SK-N-SH treated with all-trans-retinoic acid at 6 μM for 48 hours (cell line): ENCODE measurements around the gene SAG.

Source experiments
- ATAC-seq: fragments of 200-7000 bp; cut with Tn5 transposase; 3 replicates; pipeline ENCODE4 v1.9.1; 2020; ENCODE audit warnings: mild to moderate bottlenecking, moderate library complexity
- ARNTL ChIP-seq: fragments of 450-650 bp; formaldehyde crosslinking; IDR thresholded peaks from 2 replicates; pipeline ENCODE4 v1.5.0; 2020; ENCODE audit warnings: low read depth, mild to moderate bottlenecking, moderate library complexity, borderline replicate concordance
- BACH2 ChIP-seq: fragments of 250-450 bp; sonication (Bioruptor Pico); IDR thresholded peaks from 2 replicates; pipeline ENCODE4 v1.9.0; 2021; ENCODE audit warnings: mild to moderate bottlenecking, borderline replicate concordance
- CSDC2 ChIP-seq: fragments of 250-450 bp; sonication (Bioruptor Pico); IDR thresholded peaks from 2 replicates; pipeline ENCODE4 v1.5.0; 2020; ENCODE audit warnings: mild to moderate bottlenecking, moderate library complexity
- ESRRG ChIP-seq: fragments of 250-450 bp; sonication (Bioruptor Pico); IDR thresholded peaks from 2 replicates; pipeline ENCODE4 v1.6.1; 2021; ENCODE audit warnings: mild to moderate bottlenecking
- GLIS3 ChIP-seq: fragments of 250-450 bp; sonication (Bioruptor Pico); IDR thresholded peaks from 2 replicates; pipeline ENCODE4 v1.5.0; 2020; ENCODE audit warnings: mild to moderate bottlenecking, moderate library complexity
- ISL1 ChIP-seq: fragments of 250-450 bp; sonication (Bioruptor Pico); IDR thresholded peaks from 2 replicates; pipeline ENCODE4 v2.1.2; 2022; ENCODE audit warnings: mild to moderate bottlenecking, moderate library complexity
- OSR1 ChIP-seq: fragments of 250-450 bp; sonication (Bioruptor Pico); IDR thresholded peaks from 2 replicates; pipeline ENCODE4 v1.8.0; 2022; ENCODE audit warnings: moderate library complexity, mild to moderate bottlenecking, inconsistent platforms
- PPARA ChIP-seq: fragments of 250-450 bp; sonication (Bioruptor Pico); IDR thresholded peaks from 2 replicates; pipeline ENCODE4 v1.5.0; 2020; ENCODE audit warnings: mild to moderate bottlenecking, borderline replicate concordance
- RARB ChIP-seq: fragments of 250-450 bp; sonication (Bioruptor Pico); IDR thresholded peaks from 2 replicates; pipeline ENCODE4 v1.8.0; 2021; ENCODE audit warnings: mild to moderate bottlenecking, moderate library complexity
- SNAI2 ChIP-seq: fragments of 250-450 bp; sonication (Bioruptor Pico); IDR thresholded peaks from 2 replicates; pipeline ENCODE4 v1.5.0; 2020; ENCODE audit warnings: mild to moderate bottlenecking, moderate library complexity
- TCF4 ChIP-seq: fragments of 250-450 bp; sonication (Bioruptor Pico); IDR thresholded peaks from 2 replicates; pipeline ENCODE4 v1.8.0; 2021; ENCODE audit warnings: mild to moderate bottlenecking, moderate library complexity, borderline replicate concordance
- TOX ChIP-seq: fragments of 250-450 bp; sonication (Bioruptor Pico); IDR thresholded peaks from 2 replicates; pipeline ENCODE4 v1.8.0; 2021; ENCODE audit warnings: mild to moderate bottlenecking, moderate library complexity, borderline replicate concordance
- ZC3H10 ChIP-seq: fragments of 250-450 bp; sonication (Bioruptor Pico); IDR thresholded peaks from 2 replicates; pipeline ENCODE4 v1.5.1; 2021; ENCODE audit warnings: mild to moderate bottlenecking, moderate library complexity
- ZFP3 ChIP-seq: fragments of 250-450 bp; sonication (Bioruptor Pico); IDR thresholded peaks from 2 replicates; pipeline ENCODE4 v1.5.0; 2020; ENCODE audit warnings: mild to moderate bottlenecking, moderate library complexity
- ZFP30 ChIP-seq: fragments of 450-650 bp; formaldehyde crosslinking; IDR thresholded peaks from 2 replicates; pipeline ENCODE4 v1.5.0; 2022; ENCODE audit warnings: mild to moderate bottlenecking, moderate library complexity
- ZNF565 ChIP-seq: fragments of 450-650 bp; formaldehyde crosslinking; conservative IDR thresholded peaks from 2 replicates; pipeline ENCODE4 v1.5.0; 2020; ENCODE audit warnings: low read depth, mild to moderate bottlenecking, moderate library complexity
- ZNF70 ChIP-seq: fragments of 450-650 bp; formaldehyde crosslinking; IDR thresholded peaks from 2 replicates; pipeline ENCODE4 v1.5.0; 2020; ENCODE audit warnings: mild to moderate bottlenecking, moderate library complexity
- ZNF8 ChIP-seq: fragments of 450-650 bp; formaldehyde crosslinking; IDR thresholded peaks from 2 replicates; pipeline ENCODE4 v1.5.0; 2020; ENCODE audit warnings: mild to moderate bottlenecking, moderate library complexity
- TF ChIP-seq, protein P1 (sequence below): fragments of 250-450 bp; sonication (Bioruptor Pico); IDR thresholded peaks from 2 replicates; pipeline ENCODE4 v1.5.1; 2021; ENCODE audit warnings: mild to moderate bottlenecking, moderate library complexity
- TF ChIP-seq, protein P2 (sequence below): fragments of 250-450 bp; sonication (Bioruptor Pico); IDR thresholded peaks from 2 replicates; pipeline ENCODE4 v1.5.0; 2020; ENCODE audit warnings: mild to moderate bottlenecking, moderate library complexity
- TF ChIP-seq, protein P3 (sequence below): fragments of 250-450 bp; sonication (Bioruptor Pico); IDR thresholded peaks from 2 replicates; pipeline ENCODE4 v1.5.1; 2020; ENCODE audit warnings: low read depth, mild to moderate bottlenecking, moderate library complexity
- TF ChIP-seq, protein P4 (sequence below): fragments of 250-450 bp; sonication (Bioruptor Pico); IDR thresholded peaks from 2 replicates; pipeline ENCODE4 v1.8.0; 2021; ENCODE audit warnings: low read depth, mild to moderate bottlenecking, moderate library complexity, borderline replicate concordance
- TF ChIP-seq, protein P5 (sequence below): fragments of 250-450 bp; sonication (Bioruptor Pico); IDR thresholded peaks from 2 replicates; pipeline ENCODE4 v1.8.0; 2020; ENCODE audit warnings: mild to moderate bottlenecking, moderate library complexity, borderline replicate concordance

SAG gene

DNA sequence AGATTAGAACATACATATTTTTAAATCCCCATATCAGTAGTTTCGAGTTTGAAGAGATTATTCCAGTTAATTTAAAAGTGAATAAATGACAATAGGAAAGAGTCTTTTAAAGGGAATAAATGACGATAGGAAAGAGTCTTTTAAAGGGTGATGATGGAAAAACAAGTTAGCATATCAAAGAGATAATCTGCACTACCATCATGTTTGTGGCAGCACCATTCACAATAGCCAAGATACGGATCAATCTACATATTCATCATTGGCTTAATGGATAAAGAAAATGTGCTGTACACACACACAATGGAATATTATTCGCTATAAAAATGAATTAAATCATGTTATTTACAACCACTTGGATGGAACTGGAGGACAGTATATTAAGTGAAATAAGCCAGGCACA lies 41.1 kb upstream of the SAG start:
- no peak for ATAC-seq
- no peak for TF ChIP-seq ZC3H10 (CRISPR knock-in tag)
- TF ChIP-seq PPARA (CRISPR knock-in tag), result no peak
- no peak for TF ChIP-seq ISL1
- no peak for TF ChIP-seq GLIS3 (CRISPR knock-in tag)
- TF ChIP-seq ZNF565 (CRISPR knock-in tag), result no peak
- TF ChIP-seq ESRRG, result no peak
- TF ChIP-seq, protein P1, sequence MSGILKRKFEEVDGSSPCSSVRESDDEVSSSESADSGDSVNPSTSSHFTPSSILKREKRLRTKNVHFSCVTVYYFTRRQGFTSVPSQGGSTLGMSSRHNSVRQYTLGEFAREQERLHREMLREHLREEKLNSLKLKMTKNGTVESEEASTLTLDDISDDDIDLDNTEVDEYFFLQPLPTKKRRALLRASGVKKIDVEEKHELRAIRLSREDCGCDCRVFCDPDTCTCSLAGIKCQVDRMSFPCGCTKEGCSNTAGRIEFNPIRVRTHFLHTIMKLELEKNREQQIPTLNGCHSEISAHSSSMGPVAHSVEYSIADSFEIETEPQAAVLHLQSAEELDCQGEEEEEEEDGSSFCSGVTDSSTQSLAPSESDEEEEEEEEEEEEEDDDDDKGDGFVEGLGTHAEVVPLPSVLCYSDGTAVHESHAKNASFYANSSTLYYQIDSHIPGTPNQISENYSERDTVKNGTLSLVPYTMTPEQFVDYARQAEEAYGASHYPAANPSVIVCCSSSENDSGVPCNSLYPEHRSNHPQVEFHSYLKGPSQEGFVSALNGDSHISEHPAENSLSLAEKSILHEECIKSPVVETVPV (CRISPR knock-in tag), result no peak
- TF ChIP-seq, protein P2, sequence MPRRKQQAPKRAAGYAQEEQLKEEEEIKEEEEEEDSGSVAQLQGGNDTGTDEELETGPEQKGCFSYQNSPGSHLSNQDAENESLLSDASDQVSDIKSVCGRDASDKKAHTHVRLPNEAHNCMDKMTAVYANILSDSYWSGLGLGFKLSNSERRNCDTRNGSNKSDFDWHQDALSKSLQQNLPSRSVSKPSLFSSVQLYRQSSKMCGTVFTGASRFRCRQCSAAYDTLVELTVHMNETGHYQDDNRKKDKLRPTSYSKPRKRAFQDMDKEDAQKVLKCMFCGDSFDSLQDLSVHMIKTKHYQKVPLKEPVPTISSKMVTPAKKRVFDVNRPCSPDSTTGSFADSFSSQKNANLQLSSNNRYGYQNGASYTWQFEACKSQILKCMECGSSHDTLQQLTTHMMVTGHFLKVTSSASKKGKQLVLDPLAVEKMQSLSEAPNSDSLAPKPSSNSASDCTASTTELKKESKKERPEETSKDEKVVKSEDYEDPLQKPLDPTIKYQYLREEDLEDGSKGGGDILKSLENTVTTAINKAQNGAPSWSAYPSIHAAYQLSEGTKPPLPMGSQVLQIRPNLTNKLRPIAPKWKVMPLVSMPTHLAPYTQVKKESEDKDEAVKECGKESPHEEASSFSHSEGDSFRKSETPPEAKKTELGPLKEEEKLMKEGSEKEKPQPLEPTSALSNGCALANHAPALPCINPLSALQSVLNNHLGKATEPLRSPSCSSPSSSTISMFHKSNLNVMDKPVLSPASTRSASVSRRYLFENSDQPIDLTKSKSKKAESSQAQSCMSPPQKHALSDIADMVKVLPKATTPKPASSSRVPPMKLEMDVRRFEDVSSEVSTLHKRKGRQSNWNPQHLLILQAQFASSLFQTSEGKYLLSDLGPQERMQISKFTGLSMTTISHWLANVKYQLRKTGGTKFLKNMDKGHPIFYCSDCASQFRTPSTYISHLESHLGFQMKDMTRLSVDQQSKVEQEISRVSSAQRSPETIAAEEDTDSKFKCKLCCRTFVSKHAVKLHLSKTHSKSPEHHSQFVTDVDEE (CRISPR knock-in tag), result no peak
- no peak for TF ChIP-seq ARNTL
- TF ChIP-seq OSR1 (CRISPR knock-in tag), result no peak
- no peak for TF ChIP-seq CSDC2 (CRISPR knock-in tag)
- no peak for TF ChIP-seq RARB (CRISPR knock-in tag)

DNA sequence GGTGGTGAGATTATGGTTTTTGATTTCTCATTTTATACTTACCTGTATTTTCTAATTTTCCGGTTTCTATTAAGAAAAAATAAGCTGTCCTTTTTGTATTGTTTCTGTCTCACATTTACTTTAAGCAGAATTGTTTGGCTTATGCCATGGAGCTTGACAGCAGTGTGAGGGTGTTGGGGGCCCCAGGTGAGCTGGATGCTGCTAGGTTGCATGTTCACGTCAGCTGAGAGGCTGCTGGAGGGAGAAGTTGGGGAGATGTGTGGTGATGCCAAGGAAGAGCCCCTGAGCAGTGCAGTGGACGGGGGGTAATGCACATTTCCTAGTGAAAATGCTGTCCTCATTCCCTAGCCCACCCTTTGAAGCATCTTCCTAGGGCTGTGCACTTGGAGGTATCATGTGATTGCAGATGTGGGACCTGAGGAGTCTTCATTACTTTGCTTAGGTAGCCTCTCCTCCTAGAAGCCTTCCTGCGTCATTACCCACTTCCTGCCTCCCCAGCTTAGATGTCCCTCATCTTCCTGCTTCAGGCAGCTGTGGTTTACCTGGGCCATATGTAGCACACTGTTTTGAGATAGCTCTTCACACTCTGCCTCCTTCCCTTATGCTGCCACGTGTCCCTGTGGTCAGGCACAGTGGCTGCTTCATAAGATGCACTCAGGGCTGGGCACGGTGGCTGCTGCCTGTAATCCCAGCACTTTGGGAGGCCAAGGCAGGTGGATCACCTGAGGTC lies 39.9 kb upstream of the SAG start:
- TF ChIP-seq, protein P3, sequence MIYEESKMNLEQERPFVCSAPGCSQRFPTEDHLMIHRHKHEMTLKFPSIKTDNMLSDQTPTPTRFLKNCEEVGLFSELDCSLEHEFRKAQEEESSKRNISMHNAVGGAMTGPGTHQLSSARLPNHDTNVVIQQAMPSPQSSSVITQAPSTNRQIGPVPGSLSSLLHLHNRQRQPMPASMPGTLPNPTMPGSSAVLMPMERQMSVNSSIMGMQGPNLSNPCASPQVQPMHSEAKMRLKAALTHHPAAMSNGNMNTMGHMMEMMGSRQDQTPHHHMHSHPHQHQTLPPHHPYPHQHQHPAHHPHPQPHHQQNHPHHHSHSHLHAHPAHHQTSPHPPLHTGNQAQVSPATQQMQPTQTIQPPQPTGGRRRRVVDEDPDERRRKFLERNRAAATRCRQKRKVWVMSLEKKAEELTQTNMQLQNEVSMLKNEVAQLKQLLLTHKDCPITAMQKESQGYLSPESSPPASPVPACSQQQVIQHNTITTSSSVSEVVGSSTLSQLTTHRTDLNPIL (CRISPR knock-in tag), result no peak
- TF ChIP-seq GLIS3 (CRISPR knock-in tag) (no peak), ZFP3 (CRISPR knock-in tag) (no peak), ZNF70 (CRISPR knock-in tag) (no peak), OSR1 (CRISPR knock-in tag) (no peak), ESRRG (no peak), ISL1 (no peak), SNAI2 (CRISPR knock-in tag) (no peak), RARB (CRISPR knock-in tag) (no peak), ZNF8 (CRISPR knock-in tag) (no peak), TOX (CRISPR knock-in tag) (no peak), TCF4 (CRISPR knock-in tag) (no peak), ZNF565 (CRISPR knock-in tag) (no peak)
- TF ChIP-seq, protein P2 (CRISPR knock-in tag), result no peak
- TF ChIP-seq, protein P4, sequence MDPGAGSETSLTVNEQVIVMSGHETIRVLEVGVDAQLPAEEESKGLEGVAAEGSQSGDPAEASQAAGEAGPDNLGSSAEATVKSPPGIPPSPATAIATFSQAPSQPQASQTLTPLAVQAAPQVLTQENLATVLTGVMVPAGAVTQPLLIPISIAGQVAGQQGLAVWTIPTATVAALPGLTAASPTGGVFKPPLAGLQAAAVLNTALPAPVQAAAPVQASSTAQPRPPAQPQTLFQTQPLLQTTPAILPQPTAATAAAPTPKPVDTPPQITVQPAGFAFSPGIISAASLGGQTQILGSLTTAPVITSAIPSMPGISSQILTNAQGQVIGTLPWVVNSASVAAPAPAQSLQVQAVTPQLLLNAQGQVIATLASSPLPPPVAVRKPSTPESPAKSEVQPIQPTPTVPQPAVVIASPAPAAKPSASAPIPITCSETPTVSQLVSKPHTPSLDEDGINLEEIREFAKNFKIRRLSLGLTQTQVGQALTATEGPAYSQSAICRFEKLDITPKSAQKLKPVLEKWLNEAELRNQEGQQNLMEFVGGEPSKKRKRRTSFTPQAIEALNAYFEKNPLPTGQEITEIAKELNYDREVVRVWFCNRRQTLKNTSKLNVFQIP (CRISPR knock-in tag), result no peak
- ATAC-seq, result no peak

DNA sequence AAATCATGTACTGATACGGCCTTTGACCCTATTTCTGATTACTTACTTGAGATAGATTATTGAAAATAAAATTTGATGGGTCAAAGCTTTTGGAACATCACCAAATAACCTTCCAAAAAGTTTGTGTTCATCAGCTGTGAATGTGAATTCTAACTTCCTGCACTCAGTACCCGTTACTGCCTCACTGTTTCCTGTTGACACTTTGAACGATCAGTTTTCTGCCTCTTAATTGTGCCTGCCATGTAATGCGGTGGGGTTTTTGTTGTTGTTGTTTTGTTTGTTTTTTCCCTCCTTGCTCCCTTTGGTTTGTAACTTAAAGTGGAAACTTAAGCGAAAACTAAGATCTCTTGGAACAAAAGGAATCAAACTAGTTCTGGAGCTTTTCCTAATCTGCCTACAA lies 37.2 kb upstream of the SAG start:
- TF ChIP-seq BACH2 (CRISPR knock-in tag) (no peak), TCF4 (CRISPR knock-in tag) (no peak), SNAI2 (CRISPR knock-in tag) (no peak), ZNF8 (CRISPR knock-in tag) (no peak), ARNTL (no peak), ISL1 (no peak), ZFP30 (CRISPR knock-in tag) (no peak), ESRRG (no peak)
- TF ChIP-seq, protein P5, sequence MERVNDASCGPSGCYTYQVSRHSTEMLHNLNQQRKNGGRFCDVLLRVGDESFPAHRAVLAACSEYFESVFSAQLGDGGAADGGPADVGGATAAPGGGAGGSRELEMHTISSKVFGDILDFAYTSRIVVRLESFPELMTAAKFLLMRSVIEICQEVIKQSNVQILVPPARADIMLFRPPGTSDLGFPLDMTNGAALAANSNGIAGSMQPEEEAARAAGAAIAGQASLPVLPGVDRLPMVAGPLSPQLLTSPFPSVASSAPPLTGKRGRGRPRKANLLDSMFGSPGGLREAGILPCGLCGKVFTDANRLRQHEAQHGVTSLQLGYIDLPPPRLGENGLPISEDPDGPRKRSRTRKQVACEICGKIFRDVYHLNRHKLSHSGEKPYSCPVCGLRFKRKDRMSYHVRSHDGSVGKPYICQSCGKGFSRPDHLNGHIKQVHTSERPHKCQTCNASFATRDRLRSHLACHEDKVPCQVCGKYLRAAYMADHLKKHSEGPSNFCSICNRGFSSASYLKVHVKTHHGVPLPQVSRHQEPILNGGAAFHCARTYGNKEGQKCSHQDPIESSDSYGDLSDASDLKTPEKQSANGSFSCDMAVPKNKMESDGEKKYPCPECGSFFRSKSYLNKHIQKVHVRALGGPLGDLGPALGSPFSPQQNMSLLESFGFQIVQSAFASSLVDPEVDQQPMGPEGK, result no peak
- TF ChIP-seq, protein P1 (CRISPR knock-in tag), result no peak
- no peak for ATAC-seq
